A673 (cell line): ENCODE measurements around the gene SPAG16. TPM values are rescaled to one million over a fixed set of nuclear protein-coding genes. Genes with fewer than 3 reads are reported as not detected.

Experiments
- BruUV-seq: library from RNA; stranded (reverse); fragments of 400-500 nt; replicated peaks from 2 replicates; lab custom pipeline; 2021; lab: Mats Ljungman, UMichigan
- CTCF ChIA-PET: fragments of 300-600 bp; sonication (Branson Sonifier 250); formaldehyde crosslinking; loops from one replicate; lab custom pipeline; 2022; ENCODE audit warnings: antibody characterized with exemption; lab: Charles Lee
- POLR2A ChIA-PET: fragments of 300-600 bp; sonication (Branson Sonifier 250); formaldehyde crosslinking; loops from one replicate; lab custom pipeline; 2022; ENCODE audit warnings: antibody characterized with exemption; ENCODE audit not compliant: low non-redundant PET; lab: Charles Lee
- DNase-seq: peaks from one replicate; pipeline ENCODE4 v3.0.0-alpha.2; 2015; ENCODE audit warnings: low spot score
- H3K27ac ChIP-seq: fragments of 200-600 bp; sonication (generic); 2 replicates; pipeline ENCODE4 v1.5.1; 2016; ENCODE audit warnings: mixed run types, low read depth, mild to moderate bottlenecking, mixed read lengths, antibody characterized with exemption, low read length; ENCODE audit not compliant: poor library complexity, severe bottlenecking
- H3K27me3 ChIP-seq: fragments of 200-600 bp; sonication (generic); replicated peaks from 2 replicates; pipeline ENCODE4 v1.6.1; 2017; ENCODE audit warnings: mixed run types, low read depth, mild to moderate bottlenecking, mixed read lengths, antibody characterized with exemption, low read length; ENCODE audit not compliant: insufficient read depth, poor library complexity
- H3K36me3 ChIP-seq: fragments of 200-600 bp; sonication (generic); 2 replicates; pipeline ENCODE4 v1.6.1; 2016; ENCODE audit warnings: mixed run types, mild to moderate bottlenecking, mixed read lengths, antibody characterized with exemption, low read length; ENCODE audit not compliant: insufficient read depth, poor library complexity, severe bottlenecking
- H3K4me1 ChIP-seq: fragments of 200-600 bp; sonication (generic); 2 replicates; pipeline ENCODE4 v1.6.1; 2017; ENCODE audit warnings: mixed run types, mild to moderate bottlenecking, mixed read lengths, antibody characterized with exemption, low read length; ENCODE audit not compliant: insufficient read depth, poor library complexity, severe bottlenecking
- H3K4me3 ChIP-seq: fragments of 200-600 bp; sonication (generic); 2 replicates; pipeline ENCODE4 v1.5.1; 2016; ENCODE audit warnings: low read depth, mixed run types, mild to moderate bottlenecking, mixed read lengths, low read length; ENCODE audit not compliant: poor library complexity, severe bottlenecking
- H3K9me3 ChIP-seq: fragments of 200-600 bp; sonication (generic); 2 replicates; pipeline ENCODE4 v1.6.1; 2016; ENCODE audit warnings: mixed run types, low read depth, mild to moderate bottlenecking, mixed read lengths, antibody characterized with exemption, low read length; ENCODE audit not compliant: poor library complexity, severe bottlenecking
- EZH2 ChIP-seq: fragments of 200-600 bp; sonication (generic); IDR thresholded peaks from 2 replicates; pipeline ENCODE4 v1.6.1; 2017; ENCODE audit warnings: borderline replicate concordance, low read depth, mild to moderate bottlenecking, mixed read lengths, antibody characterized with exemption, low read length; ENCODE audit not compliant: poor library complexity, severe bottlenecking
- intact Hi-C: fragments of 100-400 bp; cut with micrococcal nuclease; formaldehyde crosslinking; loops from one replicate; pipeline ENCODE4 v1.10.0; 2022; ENCODE audit not compliant: unreplicated experiment
- total RNA-seq: library from RNA; stranded (reverse); gene quantifications from 2 replicates; pipeline ENCODE4 v1.2.3, GENCODE V29; 2021
- TF ChIP-seq, protein P1 (sequence below): fragments of 300-800, 200-600 bp; sonication (generic); conservative IDR thresholded peaks from 2 replicates; pipeline ENCODE4 v1.5.1; 2017; ENCODE audit warnings: low read depth, mild to moderate bottlenecking, antibody characterized with exemption, low read length, moderate library complexity, mixed read lengths

Gene SPAG16
- total RNA-seq, 1 experiment from 2014 or later: 13.1 TPM

DNA sequence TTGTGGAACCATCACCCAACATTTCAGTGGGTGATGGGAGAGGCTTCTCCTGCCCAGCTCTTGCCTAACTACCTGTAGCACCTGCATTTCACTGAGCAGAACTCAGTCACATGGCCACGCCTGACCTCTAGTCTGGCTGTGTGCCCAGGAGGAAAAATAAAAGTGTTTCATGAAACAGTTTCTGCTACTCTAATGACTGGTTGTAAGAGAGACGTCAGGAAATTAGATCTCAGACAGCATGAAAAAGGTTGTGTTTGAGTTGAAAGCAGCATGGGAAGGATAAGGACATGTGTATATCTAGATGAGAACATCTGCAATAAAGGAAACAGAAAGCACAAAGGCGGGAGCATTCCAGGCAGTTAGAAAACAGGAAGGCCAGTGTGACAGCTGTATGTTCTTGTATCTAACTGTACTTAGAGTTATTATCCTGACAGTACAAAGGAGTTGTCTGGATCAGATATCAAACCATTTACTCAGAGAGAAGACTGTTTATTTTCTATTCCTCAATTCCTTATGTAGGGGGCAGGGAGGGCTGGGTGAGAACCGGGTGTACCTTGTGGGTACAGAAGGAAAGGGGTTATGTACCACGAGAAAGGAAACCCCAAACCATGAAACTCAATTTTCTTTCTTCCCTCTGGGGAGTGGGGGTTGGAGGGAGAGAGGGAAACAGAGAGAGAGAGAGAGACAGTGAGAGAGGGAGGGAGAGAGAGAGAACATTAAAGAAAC is 819.2 kb downstream of the SPAG16 start:
- Histone ChIP-seq H3K4me1 (no peaks in the 10 kb centered on the region), H3K4me3 (no peak overlapping the region), H3K9me3 (no peaks in the 10 kb centered on the region), H3K36me3 (no peaks in the 10 kb centered on the region), H3K27me3 (no peaks in the 10 kb centered on the region), H3K27ac (no peak overlapping the region)
- DNase-seq: no peak
- intact Hi-C loops: no loop called here
- TF ChIP-seq, protein P1, sequence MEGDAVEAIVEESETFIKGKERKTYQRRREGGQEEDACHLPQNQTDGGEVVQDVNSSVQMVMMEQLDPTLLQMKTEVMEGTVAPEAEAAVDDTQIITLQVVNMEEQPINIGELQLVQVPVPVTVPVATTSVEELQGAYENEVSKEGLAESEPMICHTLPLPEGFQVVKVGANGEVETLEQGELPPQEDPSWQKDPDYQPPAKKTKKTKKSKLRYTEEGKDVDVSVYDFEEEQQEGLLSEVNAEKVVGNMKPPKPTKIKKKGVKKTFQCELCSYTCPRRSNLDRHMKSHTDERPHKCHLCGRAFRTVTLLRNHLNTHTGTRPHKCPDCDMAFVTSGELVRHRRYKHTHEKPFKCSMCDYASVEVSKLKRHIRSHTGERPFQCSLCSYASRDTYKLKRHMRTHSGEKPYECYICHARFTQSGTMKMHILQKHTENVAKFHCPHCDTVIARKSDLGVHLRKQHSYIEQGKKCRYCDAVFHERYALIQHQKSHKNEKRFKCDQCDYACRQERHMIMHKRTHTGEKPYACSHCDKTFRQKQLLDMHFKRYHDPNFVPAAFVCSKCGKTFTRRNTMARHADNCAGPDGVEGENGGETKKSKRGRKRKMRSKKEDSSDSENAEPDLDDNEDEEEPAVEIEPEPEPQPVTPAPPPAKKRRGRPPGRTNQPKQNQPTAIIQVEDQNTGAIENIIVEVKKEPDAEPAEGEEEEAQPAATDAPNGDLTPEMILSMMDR: no peak
- TF ChIP-seq EZH2: no peak
- POLR2A ChIA-PET: no interaction called here
- CTCF ChIA-PET: no interaction called here
- no TSS peak for BruUV-seq

DNA sequence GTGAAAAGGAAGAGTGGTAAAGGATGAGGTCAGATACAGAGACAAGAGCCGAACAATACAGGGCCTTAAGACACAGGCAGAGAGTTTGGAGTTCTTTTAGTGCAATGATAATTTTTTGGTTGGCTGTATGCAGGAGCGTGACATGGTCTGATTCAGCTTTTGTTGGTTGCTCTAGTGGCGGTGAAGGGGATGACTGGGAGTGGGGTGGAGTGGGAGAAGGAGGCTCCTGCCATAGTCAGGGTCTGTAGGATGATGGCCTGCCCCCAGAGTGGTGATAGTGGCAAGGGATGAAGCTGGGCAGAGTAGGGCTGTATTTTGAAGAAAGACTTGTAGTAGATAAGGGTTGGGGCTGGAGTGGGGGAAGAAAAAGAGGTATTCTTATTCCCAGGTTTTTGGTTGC is 820.0 kb downstream of the SPAG16 start:
- Histone ChIP-seq H3K27ac (no peak overlapping the region), H3K9me3 (no peaks in the 10 kb centered on the region), H3K4me3 (no peak overlapping the region), H3K36me3 (no peaks in the 10 kb centered on the region), H3K4me1 (no peaks in the 10 kb centered on the region), H3K27me3 (no peaks in the 10 kb centered on the region)
- TF ChIP-seq EZH2: no peak
- TF ChIP-seq, protein P1: no peak
- no peak for DNase-seq
- POLR2A ChIA-PET: no interaction called here
- intact Hi-C loops: no loop called here
- BruUV-seq: no TSS peak
- CTCF ChIA-PET: no interaction called here

DNA sequence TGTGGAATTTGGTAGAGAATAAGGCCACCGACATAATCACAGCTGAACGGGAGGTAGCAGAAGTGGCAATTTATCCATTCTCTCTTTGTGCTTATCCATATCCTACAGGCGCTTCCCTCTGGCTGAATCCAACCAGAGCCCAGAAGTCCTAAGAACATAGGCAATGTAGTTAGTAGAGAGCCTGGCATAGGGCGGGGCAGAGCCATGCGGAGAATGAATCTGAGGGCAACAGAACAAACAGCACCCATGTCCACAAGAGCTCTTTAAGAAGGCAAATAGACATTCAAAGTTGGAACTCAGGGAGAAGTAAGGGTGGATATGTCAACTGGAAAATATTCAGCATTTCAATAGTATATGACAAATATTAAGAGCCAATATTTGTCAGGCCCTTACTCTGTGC is 820.7 kb downstream of the SPAG16 start:
- Histone ChIP-seq H3K9me3 (no peaks in the 10 kb centered on the region), H3K4me3 (no peak overlapping the region), H3K4me1 (no peaks in the 10 kb centered on the region), H3K36me3 (no peaks in the 10 kb centered on the region), H3K27ac (no peak overlapping the region), H3K27me3 (no peaks in the 10 kb centered on the region)
- TF ChIP-seq EZH2: no peak
- TF ChIP-seq, protein P1: no peak
- ChIA-PET POLR2A (no interaction called here), CTCF (no interaction called here)
- BruUV-seq: no TSS peak
- DNase-seq: no peak
- intact Hi-C loops: no loop called here
